Nephron (organoid): ENCODE measurements around the gene KATNB1.
"Not testable (repeated sequence)": the region's sequence is repeated elsewhere in the genome, so short reads cannot be mapped to it uniquely, and the experiment has no call there.

Source experiments
- H3K27ac Mint-ChIP-seq, 3 experiments: 2 replicates each; pipeline ENCODE4 v1.8.0; 2020; ENCODE audit warnings: mixed read lengths in 3 of 3, mild to moderate bottlenecking in 2 of 3, moderate library complexity in 1 of 3
- H3K27me3 Mint-ChIP-seq: 2 replicates; pipeline ENCODE4 v1.8.0; 2021; ENCODE audit warnings: low read depth, mild to moderate bottlenecking, moderate library complexity, mixed read lengths
- H3K36me3 Mint-ChIP-seq: 2 replicates; pipeline ENCODE4 v1.8.0; 2020; ENCODE audit warnings: low read depth, mixed read lengths
- H3K4me1 Mint-ChIP-seq: 2 replicates; pipeline ENCODE4 v1.8.0; 2020; ENCODE audit warnings: mixed read lengths
- H3K4me3 Mint-ChIP-seq, 3 experiments: 2 replicates each; pipeline ENCODE4 v1.8.0; 2020; ENCODE audit warnings: mild to moderate bottlenecking in 3 of 3, mixed read lengths in 3 of 3, moderate library complexity in 2 of 3
- H3K9me3 Mint-ChIP-seq: 2 replicates; pipeline ENCODE4 v1.8.0; 2020; ENCODE audit warnings: mixed read lengths
- TF ChIP-seq, protein P1 (sequence below), 3 experiments: fragments of 200-600 bp; sonication (generic); IDR thresholded peaks; one replicate each; pipeline ENCODE4 v1.5.0; 2021; ENCODE audit warnings: antibody characterized with exemption in 3 of 3; ENCODE audit not compliant: unreplicated experiment in 3 of 3

KATNB1 gene

DNA sequence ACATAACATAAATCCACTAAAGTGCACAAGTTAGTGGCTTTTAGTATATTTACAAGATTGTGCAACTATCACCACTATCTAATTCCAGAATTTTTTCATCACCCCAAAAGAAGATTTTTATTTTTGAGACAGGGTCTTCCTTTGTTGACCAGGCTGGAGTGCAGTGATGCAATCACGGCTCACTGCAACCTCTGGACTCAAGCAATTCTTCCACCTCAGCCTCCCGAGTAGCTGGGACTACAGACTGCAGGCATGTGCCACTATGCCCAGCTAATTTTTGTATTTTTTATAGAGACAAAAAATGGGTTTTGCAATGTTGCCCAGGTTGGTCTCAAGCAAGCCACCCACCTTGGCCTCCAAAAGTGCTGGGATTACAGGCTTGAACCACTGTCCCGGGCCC is 25.9 kb upstream of the KATNB1 start:
- Mint-ChIP-seq H3K4me1 (no peaks in the 10 kb centered on the region), H3K36me3 (no peaks in the 10 kb centered on the region), H3K4me3 (no peak overlapping the region), H3K27me3 (peaks cover 7% of the 10 kb centered on the region), H3K9me3 (peaks cover 4% of the 10 kb centered on the region), H3K27ac (no peak overlapping the region)
- TF ChIP-seq, protein P1, sequence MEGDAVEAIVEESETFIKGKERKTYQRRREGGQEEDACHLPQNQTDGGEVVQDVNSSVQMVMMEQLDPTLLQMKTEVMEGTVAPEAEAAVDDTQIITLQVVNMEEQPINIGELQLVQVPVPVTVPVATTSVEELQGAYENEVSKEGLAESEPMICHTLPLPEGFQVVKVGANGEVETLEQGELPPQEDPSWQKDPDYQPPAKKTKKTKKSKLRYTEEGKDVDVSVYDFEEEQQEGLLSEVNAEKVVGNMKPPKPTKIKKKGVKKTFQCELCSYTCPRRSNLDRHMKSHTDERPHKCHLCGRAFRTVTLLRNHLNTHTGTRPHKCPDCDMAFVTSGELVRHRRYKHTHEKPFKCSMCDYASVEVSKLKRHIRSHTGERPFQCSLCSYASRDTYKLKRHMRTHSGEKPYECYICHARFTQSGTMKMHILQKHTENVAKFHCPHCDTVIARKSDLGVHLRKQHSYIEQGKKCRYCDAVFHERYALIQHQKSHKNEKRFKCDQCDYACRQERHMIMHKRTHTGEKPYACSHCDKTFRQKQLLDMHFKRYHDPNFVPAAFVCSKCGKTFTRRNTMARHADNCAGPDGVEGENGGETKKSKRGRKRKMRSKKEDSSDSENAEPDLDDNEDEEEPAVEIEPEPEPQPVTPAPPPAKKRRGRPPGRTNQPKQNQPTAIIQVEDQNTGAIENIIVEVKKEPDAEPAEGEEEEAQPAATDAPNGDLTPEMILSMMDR (IDR thresholded peaks at IDR 0.05; ENCODE audit: unreplicated experiment in 3 of 3): no peak

DNA sequence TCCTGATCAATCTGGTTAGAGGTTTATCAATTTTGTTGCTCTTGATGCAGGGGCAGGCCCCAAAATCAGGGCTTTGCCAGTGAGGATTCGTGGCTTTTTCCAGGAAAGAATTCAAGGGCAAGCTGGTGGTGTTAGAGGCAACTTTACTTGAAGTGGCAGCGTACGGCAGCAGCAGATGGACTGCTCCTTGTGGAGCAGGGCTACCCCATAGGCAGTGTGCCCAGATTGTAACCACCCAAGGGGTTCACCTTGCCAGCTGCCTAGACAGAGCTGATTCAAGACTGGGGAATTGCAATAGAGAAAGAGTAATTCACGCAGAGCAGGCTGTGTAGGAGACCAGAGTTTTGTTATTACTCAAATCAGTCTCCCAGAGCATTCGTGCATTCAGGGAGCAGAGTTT is 24.2 kb upstream of the KATNB1 start:
- Mint-ChIP-seq H3K27ac (no peak overlapping the region), H3K4me1 (no peaks in the 10 kb centered on the region), H3K4me3 (no peak overlapping the region), H3K9me3 (peaks cover 4% of the 10 kb centered on the region), H3K36me3 (no peaks in the 10 kb centered on the region), H3K27me3 (peaks cover 7% of the 10 kb centered on the region)
- TF ChIP-seq, protein P1 (IDR thresholded peaks at IDR 0.05; ENCODE audit: unreplicated experiment in 3 of 3): no peak

DNA sequence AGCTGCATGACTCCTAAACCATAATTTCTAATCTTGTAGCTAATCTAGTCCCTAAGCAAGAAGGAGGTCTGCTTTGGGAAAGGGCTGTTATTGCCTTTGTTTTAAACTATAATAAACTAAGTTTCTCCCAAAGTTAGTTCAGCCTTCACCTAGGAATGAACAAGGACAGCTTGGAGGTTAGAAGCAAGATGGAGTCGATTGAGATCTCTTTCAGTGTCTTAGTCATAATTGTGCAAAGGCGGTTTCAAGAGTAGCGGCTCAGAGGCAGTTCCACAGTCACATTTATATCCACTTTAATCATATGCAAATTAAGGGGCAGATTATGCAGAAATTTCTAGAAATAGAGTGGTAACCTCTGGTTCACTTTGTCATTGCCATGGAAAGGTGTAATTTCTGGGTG is 23.6 kb upstream of the KATNB1 start:
- peaks cover 9% of the 10 kb centered on the region for H3K27me3 Mint-ChIP-seq

DNA sequence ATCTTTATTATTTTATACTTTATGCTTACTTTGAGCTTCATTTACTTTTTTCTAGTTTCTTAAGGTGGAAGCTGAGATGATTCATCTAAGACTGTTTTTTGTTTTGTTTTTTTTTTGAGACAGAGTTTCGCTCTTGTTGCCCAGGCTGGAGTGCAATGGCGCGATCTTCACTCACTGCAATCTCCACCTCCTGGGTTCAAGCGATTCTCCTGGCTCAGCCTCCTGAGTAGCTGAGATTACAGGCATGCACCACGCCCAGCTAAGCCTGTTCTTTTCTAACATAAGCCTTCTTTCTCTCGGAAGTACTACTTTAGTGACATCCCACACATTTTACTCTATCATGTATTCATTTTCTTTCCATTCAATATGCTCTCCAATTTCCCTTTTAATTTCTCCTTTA is 23.0 kb upstream of the KATNB1 start:
- not testable (repeated sequence) for H3K27me3 Mint-ChIP-seq, H3K9me3 Mint-ChIP-seq, H3K4me1 Mint-ChIP-seq, H3K36me3 Mint-ChIP-seq, H3K27ac Mint-ChIP-seq, H3K4me3 Mint-ChIP-seq

More for the DNA sequence above, 23.6 kb upstream of the KATNB1 start:
- H3K9me3 Mint-ChIP-seq: peaks cover under 1% of the 10 kb centered on the region
- H3K27ac Mint-ChIP-seq: no peak overlapping the region
- TF ChIP-seq, protein P1 (IDR thresholded peaks at IDR 0.05; ENCODE audit: unreplicated experiment in 3 of 3): no peak
- no peaks in the 10 kb centered on the region for H3K4me1 Mint-ChIP-seq
- H3K36me3 Mint-ChIP-seq: no peaks in the 10 kb centered on the region
- no peak overlapping the region for H3K4me3 Mint-ChIP-seq

DNA sequence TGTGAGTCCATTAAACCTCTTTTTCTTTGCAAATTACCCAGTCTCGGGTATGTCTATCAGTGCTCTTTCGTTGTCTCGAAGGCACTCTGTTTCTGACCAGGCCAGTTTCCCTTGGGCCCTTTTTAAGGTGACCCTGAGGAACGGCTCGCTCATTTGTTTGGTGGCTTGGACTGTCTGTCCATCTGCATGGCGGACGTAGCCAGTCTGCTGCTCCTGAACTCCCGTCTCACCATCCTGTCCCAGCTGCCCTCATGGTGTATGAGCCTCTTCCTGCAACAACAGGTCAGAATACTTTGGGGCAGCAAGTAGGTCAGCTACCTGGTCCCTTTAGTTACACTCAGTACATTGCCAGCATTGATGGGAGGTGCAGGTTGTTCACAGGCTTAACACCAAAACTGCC is 22.0 kb upstream of the KATNB1 start:
- no peaks in the 10 kb centered on the region for H3K4me1 Mint-ChIP-seq
- H3K27me3 Mint-ChIP-seq: peaks cover 9% of the 10 kb centered on the region
- no peaks in the 10 kb centered on the region for H3K9me3 Mint-ChIP-seq
- no peak overlapping the region for H3K27ac Mint-ChIP-seq
- TF ChIP-seq, protein P1 (IDR thresholded peaks at IDR 0.05; ENCODE audit: unreplicated experiment in 3 of 3): no peak
- H3K36me3 Mint-ChIP-seq: no peaks in the 10 kb centered on the region
- no peak overlapping the region for H3K4me3 Mint-ChIP-seq

DNA sequence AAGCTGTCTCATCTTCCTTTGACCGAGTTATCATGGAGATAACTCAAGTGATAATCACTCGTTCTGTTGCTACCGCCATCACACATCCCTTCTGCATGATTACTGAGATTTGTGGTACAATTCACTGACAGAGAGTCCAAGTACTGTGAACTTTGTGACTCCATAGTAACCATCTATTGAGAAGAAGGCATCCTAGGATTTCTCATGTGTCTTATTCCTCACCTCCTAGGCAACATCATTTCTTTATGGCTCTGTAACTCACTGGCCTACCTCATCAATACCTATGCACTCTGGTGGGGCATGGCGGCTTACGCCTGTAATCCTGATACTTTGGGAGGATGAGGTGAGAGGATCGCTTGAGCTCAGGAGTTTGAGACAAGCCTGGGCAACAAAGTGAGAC is 21.5 kb upstream of the KATNB1 start:
- no peak overlapping the region for H3K27ac Mint-ChIP-seq
- TF ChIP-seq, protein P1 (IDR thresholded peaks at IDR 0.05; ENCODE audit: unreplicated experiment in 3 of 3): no peak
- peaks cover 9% of the 10 kb centered on the region for H3K27me3 Mint-ChIP-seq
- no peaks in the 10 kb centered on the region for H3K9me3 Mint-ChIP-seq
- no peaks in the 10 kb centered on the region for H3K36me3 Mint-ChIP-seq
- no peak overlapping the region for H3K4me3 Mint-ChIP-seq
- H3K4me1 Mint-ChIP-seq: no peaks in the 10 kb centered on the region
